Thyroid gland (tissue), 4 donors: ENCODE data around the gene MTA3.

Experiments used
- POLR2A ChIP-seq, 2 donors: fragments of 450-650 bp; IDR thresholded peaks; one replicate each; pipeline ENCODE4 v1.6.1; 2017; ENCODE audit warnings: antibody characterized with exemption in 2 of 2, mild to moderate bottlenecking in 2 of 2, moderate library complexity in 1 of 2
- TF ChIP-seq, protein P1 (sequence below), 6 experiments: fragments of 200-600 bp in 3 of 6; fragments of 450-650 bp in 3 of 6; sonication (generic) in 3 of 6; IDR thresholded peaks; one replicate each; pipeline ENCODE4 v1.5.1; 2016 to 2019; ENCODE audit warnings: antibody characterized with exemption in 6 of 6, mild to moderate bottlenecking in 2 of 6, inconsistent platforms in 1 of 6, moderate library complexity in 1 of 6

- TF ChIP-seq, protein P1, sequence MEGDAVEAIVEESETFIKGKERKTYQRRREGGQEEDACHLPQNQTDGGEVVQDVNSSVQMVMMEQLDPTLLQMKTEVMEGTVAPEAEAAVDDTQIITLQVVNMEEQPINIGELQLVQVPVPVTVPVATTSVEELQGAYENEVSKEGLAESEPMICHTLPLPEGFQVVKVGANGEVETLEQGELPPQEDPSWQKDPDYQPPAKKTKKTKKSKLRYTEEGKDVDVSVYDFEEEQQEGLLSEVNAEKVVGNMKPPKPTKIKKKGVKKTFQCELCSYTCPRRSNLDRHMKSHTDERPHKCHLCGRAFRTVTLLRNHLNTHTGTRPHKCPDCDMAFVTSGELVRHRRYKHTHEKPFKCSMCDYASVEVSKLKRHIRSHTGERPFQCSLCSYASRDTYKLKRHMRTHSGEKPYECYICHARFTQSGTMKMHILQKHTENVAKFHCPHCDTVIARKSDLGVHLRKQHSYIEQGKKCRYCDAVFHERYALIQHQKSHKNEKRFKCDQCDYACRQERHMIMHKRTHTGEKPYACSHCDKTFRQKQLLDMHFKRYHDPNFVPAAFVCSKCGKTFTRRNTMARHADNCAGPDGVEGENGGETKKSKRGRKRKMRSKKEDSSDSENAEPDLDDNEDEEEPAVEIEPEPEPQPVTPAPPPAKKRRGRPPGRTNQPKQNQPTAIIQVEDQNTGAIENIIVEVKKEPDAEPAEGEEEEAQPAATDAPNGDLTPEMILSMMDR (IDR thresholded peaks at IDR 0.05): no peak
- TF ChIP-seq POLR2A (IDR thresholded peaks at IDR 0.05): no peak
Observed at GRCh38 chr2:42545841-42546390, 22.5 kb upstream of the MTA3 start.
